MM.1S (cell line): ENCODE data around the gene KCNK17.

Source experiments
- EZH2 ChIP-seq: fragments of 300-600 bp; sonication (generic); optimal IDR thresholded peaks from 2 replicates; pipeline ENCODE3; 2017; ENCODE audit warnings: low read depth, mild to moderate bottlenecking, antibody characterized with exemption, low read length, mixed read lengths
- TF ChIP-seq, protein P1 (sequence below): fragments of 300-600 bp; sonication (generic); IDR thresholded peaks from 2 replicates; pipeline ENCODE4 v1.5.1; 2016; ENCODE audit warnings: antibody characterized with exemption, low read length, mixed read lengths

DNA sequence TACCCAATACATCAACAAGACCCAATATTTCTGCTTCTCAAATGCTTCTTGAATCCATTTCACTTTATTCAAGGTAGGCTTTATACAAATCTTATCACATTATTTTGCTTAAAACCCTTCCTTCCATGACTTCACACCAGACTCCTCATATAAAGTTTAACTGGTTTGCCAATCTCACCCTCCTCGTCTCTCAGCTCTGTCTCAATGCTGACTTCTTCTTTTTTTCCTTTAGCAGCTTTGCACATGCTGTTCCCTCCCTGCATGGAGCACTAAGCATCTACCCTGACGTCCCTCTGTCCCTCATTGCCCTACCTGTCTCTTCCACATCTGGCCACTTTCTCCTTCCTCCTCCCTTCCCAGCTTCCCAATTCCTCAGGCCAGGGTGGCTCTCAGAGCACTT, 31.4 kb downstream of the KCNK17 start:
- TF ChIP-seq, protein P1, sequence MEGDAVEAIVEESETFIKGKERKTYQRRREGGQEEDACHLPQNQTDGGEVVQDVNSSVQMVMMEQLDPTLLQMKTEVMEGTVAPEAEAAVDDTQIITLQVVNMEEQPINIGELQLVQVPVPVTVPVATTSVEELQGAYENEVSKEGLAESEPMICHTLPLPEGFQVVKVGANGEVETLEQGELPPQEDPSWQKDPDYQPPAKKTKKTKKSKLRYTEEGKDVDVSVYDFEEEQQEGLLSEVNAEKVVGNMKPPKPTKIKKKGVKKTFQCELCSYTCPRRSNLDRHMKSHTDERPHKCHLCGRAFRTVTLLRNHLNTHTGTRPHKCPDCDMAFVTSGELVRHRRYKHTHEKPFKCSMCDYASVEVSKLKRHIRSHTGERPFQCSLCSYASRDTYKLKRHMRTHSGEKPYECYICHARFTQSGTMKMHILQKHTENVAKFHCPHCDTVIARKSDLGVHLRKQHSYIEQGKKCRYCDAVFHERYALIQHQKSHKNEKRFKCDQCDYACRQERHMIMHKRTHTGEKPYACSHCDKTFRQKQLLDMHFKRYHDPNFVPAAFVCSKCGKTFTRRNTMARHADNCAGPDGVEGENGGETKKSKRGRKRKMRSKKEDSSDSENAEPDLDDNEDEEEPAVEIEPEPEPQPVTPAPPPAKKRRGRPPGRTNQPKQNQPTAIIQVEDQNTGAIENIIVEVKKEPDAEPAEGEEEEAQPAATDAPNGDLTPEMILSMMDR, result no peak
- TF ChIP-seq EZH2, result no peak
